Esophagus muscularis mucosa (tissue), 4 donors: ENCODE results near the gene DCAF12L1. TPM values are rescaled to one million over a fixed set of nuclear protein-coding genes. Genes with fewer than 3 reads are reported as not detected.

Source experiments
- DNase-seq: peaks from one replicate; pipeline ENCODE4 v3.0.0-alpha.2; 2017; ENCODE audit errors: extremely low spot score
- H3K27ac ChIP-seq, 4 donors: fragments of 200-600 bp; sonication (generic); replicated peaks in 1 of 4; 1 replicate in 3 of 4; 2 replicates in 1 of 4; pipeline ENCODE4 v1.5.1; 2016 to 2019; ENCODE audit warnings: mild to moderate bottlenecking in 1 of 4
- H3K27me3 ChIP-seq, 4 donors: fragments of 200-600 bp; sonication (generic); one replicate each; pipeline versions ENCODE4 v1.5.1 to v1.6.0; 2016 to 2019
- H3K36me3 ChIP-seq, 4 donors: fragments of 200-600 bp; sonication (generic); one replicate each; pipeline ENCODE4 v1.5.1; 2016 to 2019
- H3K4me1 ChIP-seq, 4 donors: fragments of 200-600 bp; sonication (generic); one replicate each; pipeline ENCODE4 v1.5.1; 2016 to 2019
- H3K4me3 ChIP-seq, 4 donors: fragments of 200-600 bp; sonication (generic); 1 replicate in 2 of 4; 2 replicates in 2 of 4; pipeline ENCODE4 v1.5.1; 2016 to 2019; ENCODE audit warnings: mild to moderate bottlenecking in 4 of 4, moderate library complexity in 1 of 4
- H3K9me3 ChIP-seq, 4 donors: fragments of 200-600 bp; sonication (generic); 1 replicate in 3 of 4; 2 replicates in 1 of 4; pipeline ENCODE4 v1.5.1; 2016 to 2019
- CTCF ChIP-seq, 3 experiments: fragments of 200-600 bp in 2 of 3; fragments of 450-650 bp in 1 of 3; sonication (generic) in 2 of 3; IDR thresholded peaks; one replicate each; pipeline ENCODE4 v1.5.1; 2017 to 2019; ENCODE audit warnings: antibody characterized with exemption in 3 of 3, mild to moderate bottlenecking in 2 of 3, moderate library complexity in 1 of 3
- EP300 ChIP-seq: sonication (generic); formaldehyde crosslinking; IDR thresholded peaks from one replicate; pipeline ENCODE4 v1.6.1; 2017; ENCODE audit warnings: antibody characterized with exemption
- POLR2A ChIP-seq: fragments of 450-650 bp; IDR thresholded peaks from one replicate; pipeline ENCODE4 v1.6.1; 2017; ENCODE audit warnings: antibody characterized with exemption, moderate library complexity, mild to moderate bottlenecking, low read depth
- POLR2AphosphoS5 ChIP-seq, 2 donors: sonication (generic); formaldehyde crosslinking; IDR thresholded peaks; one replicate each; pipeline ENCODE4 v1.6.1; 2017; ENCODE audit warnings: antibody characterized with exemption in 2 of 2
- WGBS: methylation state at CpG from one replicate; pipeline ENCODE4 v1.1.5; 2018; 5-methylcytosine and 5-hydroxymethylcytosine counted together
- intact Hi-C: fragments of 100-400 bp; cut with DNase I; formaldehyde crosslinking; loops from one replicate; pipeline ENCODE4 v1.15.1; 2023
- small RNA-seq, 3 donors: library from RNA; depleted of rRNA; stranded (forward); fragments of <200 nt; gene quantifications; one replicate each; pipeline ENCODE3, GENCODE V24; 2016
- total RNA-seq, 4 donors: library from RNA; depleted of rRNA; stranded (reverse); fragments of >200 nt; gene quantifications; one replicate each; pipeline versions ENCODE4 v1.1.0 to v1.2.1, GENCODE V29; 2016

DCAF12L1 gene
- total RNA-seq, 4 donors from 2014 or later = not detected

DNA sequence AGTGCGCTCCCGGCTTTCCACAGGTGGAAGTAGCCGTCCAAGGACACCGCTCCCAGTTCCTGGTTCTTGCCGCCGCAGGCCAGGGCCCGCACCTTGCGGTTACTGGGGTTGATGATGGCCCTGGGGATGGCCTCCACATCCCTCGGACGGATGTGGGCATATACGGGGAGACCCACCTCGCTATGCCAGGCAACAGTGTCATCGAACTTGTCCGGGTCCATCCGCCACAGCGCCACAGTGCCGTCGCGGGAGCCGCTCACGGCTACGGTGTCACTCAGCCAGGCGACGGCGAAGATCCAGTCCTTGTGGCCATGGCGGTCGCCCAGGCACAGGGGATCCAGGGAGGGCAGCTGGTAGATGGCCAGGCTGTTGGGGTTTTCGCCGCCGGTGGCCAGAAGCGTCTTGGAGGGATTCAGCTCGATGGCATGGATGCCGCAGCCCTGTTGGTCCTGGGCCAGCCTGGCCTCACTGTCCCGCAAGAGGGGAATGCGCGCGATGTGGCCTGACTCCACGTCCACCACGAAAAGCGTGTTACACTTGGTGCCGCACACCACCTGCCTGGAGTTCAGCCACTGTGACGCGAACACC, 795 bp downstream of the DCAF12L1 start:
- WGBS = no CpG with 5 or more reads among the region's 43 CpGs
- Histone ChIP-seq H3K9me3 (no peaks in the 10 kb centered on the region), H3K4me1 (no peaks in the 10 kb centered on the region), H3K27me3 (peaks cover 0 to 8% (median 0%) of the 10 kb centered on the region in 4 donors), H3K36me3 (no peaks in the 10 kb centered on the region), H3K27ac (no peak overlapping the region), H3K4me3 (peak overlapping the region in 1 of 4 donors; percentile 27)
- DNase-seq = no peak
- intact Hi-C loops = no loop called here
- no peak for TF ChIP-seq POLR2A
- TF ChIP-seq EP300 = no peak
- TF ChIP-seq CTCF (IDR thresholded peaks at IDR 0.05) = no peak
- no peak for TF ChIP-seq POLR2AphosphoS5 (IDR thresholded peaks at IDR 0.05)

DNA sequence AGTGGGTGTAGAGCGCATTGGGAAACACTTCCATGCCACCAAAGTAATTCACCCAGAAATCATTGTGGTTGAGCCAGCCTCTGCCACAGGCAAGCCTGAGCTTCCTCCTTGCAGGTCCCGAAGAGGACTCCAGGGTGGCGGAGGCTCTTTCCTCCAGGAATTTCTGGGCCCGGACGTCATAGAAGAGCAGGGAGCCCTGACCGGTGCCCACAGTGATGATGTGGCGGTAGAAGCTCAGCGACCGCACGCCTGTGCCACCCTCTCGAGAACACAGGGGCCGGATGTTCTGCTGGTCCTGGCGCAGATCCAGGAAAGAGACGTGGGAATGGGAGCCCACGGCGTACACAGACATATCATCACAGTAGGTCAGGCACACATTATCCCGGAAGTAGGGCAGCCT, 1.3 kb downstream of the DCAF12L1 start:
- Histone ChIP-seq H3K36me3 (no peaks in the 10 kb centered on the region), H3K27me3 (peaks cover 0 to 8% (median 0%) of the 10 kb centered on the region in 4 donors), H3K9me3 (no peaks in the 10 kb centered on the region), H3K4me1 (no peaks in the 10 kb centered on the region), H3K27ac (no peak overlapping the region), H3K4me3 (no peak overlapping the region)
- TF ChIP-seq CTCF (IDR thresholded peaks at IDR 0.05) (no peak), EP300 (no peak), POLR2AphosphoS5 (IDR thresholded peaks at IDR 0.05) (no peak), POLR2A (no peak)
- intact Hi-C loops = no loop called here
- 96% methylated on average over 11 of the region's 17 CpGs for WGBS
- DNase-seq = no peak

- H3K27me3 ChIP-seq = peaks cover 0 to 8% (median 0%) of the 10 kb centered on the region in 4 donors
- no peak overlapping the region for H3K4me3 ChIP-seq
- H3K4me1 ChIP-seq = no peaks in the 10 kb centered on the region
- no peak overlapping the region for H3K27ac ChIP-seq
- intact Hi-C loops = no loop called here
- WGBS = 77% methylated on average over 6 of the region's 6 CpGs
- TF ChIP-seq POLR2A (no peak), CTCF (IDR thresholded peaks at IDR 0.05) (no peak), POLR2AphosphoS5 (IDR thresholded peaks at IDR 0.05) (no peak), EP300 (no peak)
- DNase-seq = no peak
- H3K36me3 ChIP-seq = no peaks in the 10 kb centered on the region
- no peaks in the 10 kb centered on the region for H3K9me3 ChIP-seq
Observed at GRCh38 chrX:126550816-126551215, 1.8 kb downstream of the DCAF12L1 start.

DNA sequence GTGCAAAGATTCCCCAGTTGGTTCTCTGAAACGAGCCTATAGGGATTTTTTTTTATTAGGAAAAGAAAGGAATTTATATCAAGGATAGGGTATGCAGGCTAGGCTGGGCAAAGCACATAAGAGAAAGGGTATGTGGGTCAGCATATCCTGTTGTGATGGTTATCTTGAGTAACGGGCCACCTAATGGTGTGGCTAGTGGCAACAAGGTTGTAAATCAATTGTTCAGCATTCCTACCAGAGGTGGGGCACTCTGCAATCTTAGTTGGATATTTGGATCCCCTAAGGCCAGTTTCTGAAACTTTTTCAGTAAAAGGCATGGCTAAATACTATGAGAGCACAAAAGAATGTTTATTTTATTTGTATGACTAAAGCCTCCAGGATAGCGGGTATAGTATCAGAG, 42.7 kb downstream of the DCAF12L1 start:
- Histone ChIP-seq H3K27ac (no peak overlapping the region), H3K9me3 (no peaks in the 10 kb centered on the region), H3K36me3 (no peaks in the 10 kb centered on the region), H3K4me1 (no peaks in the 10 kb centered on the region), H3K27me3 (no peaks in the 10 kb centered on the region), H3K4me3 (no peak overlapping the region)
- 60% methylated on average over 3 of the region's 3 CpGs for WGBS
- intact Hi-C loops = no loop called here
- DNase-seq = no peak
- TF ChIP-seq POLR2A (no peak), POLR2AphosphoS5 (IDR thresholded peaks at IDR 0.05) (no peak), CTCF (IDR thresholded peaks at IDR 0.05) (no peak), EP300 (no peak)

Small RNA genes lying within 50 kb of the gene (small RNA-seq; reads per million reads assigned to genes)
- gene Z69908.1 = 0 reads per million in 3 donors
